T-helper 1 cell treated with Interleukin-12 subunit alpha and Interleukin-12 subunit beta and Interleukin-4 antibody, amounts not matched to agents 30 ng/mL and 1 ng/mL, for 36 hours (primary cell): ENCODE data around the gene PARP3. TPM values are rescaled to one million over a fixed set of nuclear protein-coding genes. Genes with fewer than 3 reads are reported as not detected.
"Not testable (repeated sequence)": the region's sequence is repeated elsewhere in the genome, so short reads cannot be mapped to it uniquely, and the experiment has no call there.

Experiments used
- intact Hi-C: fragments of 100-400 bp; cut with micrococcal nuclease; formaldehyde crosslinking; loops from one replicate; pipeline ENCODE4 v1.15.1; 2024
- total RNA-seq: library from RNA; stranded (reverse); gene quantifications from 2 replicates; pipeline ENCODE4 v1.2.3, GENCODE V29; 2022

PARP3 gene
- total RNA-seq, result 14.0 and 18.8 TPM in 2 replicates

GRCh38 chr3:51941798-51942602 is at the start of gene PARP3, which contains the start of gene RRP9:
PARP3 (plus strand) TSS chr3:51942363; CDS start chr3:51943356, 993 bp downstream.
RRP9 (minus strand) TSS chr3:51941904; CDS start chr3:51941867, 37 bp downstream.
- intact Hi-C loops, result loop anchor here (1.0 to 10.0 kb wide), 18 partner anchors 25 to 1707 kb away; partner anchors contain the start of genes ABHD14B, ACY1, ALAS1 and CISH

DNA sequence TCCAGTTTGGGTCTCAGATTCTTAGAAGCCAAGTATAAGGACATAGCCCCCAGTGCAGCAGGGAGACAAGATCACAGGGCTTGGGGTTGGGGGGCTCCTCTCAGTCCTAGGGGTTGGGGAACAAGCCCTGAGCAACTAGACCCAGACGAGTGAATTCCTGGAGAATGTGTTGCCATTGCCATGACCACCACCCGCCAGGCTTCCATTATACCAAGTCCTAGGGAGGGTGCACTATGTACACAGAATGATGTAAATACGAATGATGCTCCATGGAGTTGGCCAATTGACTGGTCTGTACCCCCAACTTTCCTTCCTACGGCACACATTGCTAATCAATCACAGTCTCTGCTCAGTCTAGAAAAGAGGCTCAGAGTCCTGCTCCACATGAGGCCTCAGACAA is 47.8 kb upstream of the PARP3 start:
- intact Hi-C loops, result no loop called here

GRCh38 chr3:51894939-51895338 is 47.2 kb upstream of the PARP3 start:
- intact Hi-C loops, result no loop called here

GRCh38 chr3:51896607-51897305 is 45.4 kb upstream of the PARP3 start:
- intact Hi-C loops, result no loop called here

- intact Hi-C loops, result no loop called here
Observed at GRCh38 chr3:51897391-51897790, 44.8 kb upstream of the PARP3 start.

DNA sequence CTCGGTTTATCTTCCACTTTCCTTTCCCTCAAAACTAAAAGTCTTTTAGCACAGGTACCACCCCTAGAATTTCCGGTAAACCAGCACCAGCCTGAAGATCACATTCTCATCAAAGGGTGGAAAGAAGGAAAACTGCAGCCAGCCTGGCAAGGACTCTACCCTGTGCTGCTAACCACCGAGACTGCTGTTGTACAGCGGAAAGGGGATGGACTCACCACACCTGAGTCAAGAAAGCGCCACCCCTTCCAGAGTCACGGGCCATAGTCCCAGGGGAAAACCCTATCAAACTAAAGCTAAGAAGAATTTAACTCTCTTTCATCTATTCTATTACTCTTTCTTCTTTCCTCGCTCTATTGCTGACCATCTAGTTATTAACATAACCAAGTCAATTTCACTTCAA is 42.1 kb upstream of the PARP3 start:
- intact Hi-C loops, result not testable (repeated sequence)

DNA sequence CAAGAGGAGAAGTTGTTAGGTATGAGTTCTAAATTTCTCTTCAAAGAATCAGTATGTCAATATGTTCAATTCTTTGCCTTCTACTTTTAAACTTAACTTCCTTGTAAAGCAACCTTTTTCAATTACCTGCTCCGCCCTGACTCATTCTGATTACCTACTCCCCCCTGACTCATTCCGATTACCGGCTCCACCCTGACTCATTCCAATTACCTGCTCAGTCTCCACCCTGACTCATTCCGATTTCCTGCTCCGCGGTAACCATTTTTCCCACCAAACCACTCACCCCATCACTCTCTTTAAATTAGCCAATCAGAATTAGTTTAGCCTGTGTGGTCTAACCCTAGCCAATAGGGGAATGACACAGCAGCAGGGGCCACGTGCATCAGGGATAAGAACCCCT is 39.8 kb upstream of the PARP3 start:
- intact Hi-C loops, result not testable (repeated sequence)

- intact Hi-C loops, result no loop called here
Observed at GRCh38 chr3:51904034-51904823, 37.9 kb upstream of the PARP3 start.

DNA sequence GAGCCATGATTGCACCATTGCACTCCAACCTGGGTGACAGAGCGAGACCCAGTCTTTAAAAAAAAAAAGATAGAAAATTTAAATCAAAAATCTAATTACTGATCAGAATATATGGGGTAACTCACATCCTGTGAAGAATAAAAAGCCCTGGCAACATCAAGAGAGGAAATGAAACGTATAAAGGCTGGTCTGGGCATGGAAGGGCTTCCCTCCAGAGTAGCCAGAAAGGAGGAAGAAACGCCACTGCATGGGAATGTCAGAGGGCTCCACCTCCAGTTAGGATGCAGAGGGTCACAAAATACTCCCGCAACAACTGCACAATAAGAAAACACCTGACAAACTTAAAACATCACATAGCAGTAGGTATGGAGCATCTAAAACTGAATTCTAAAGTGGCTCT is 34.1 kb upstream of the PARP3 start:
- intact Hi-C loops, result no loop called here

GRCh38 chr3:51916418-51916817 is 25.7 kb upstream of the PARP3 start:
- intact Hi-C loops, result no loop called here

DNA sequence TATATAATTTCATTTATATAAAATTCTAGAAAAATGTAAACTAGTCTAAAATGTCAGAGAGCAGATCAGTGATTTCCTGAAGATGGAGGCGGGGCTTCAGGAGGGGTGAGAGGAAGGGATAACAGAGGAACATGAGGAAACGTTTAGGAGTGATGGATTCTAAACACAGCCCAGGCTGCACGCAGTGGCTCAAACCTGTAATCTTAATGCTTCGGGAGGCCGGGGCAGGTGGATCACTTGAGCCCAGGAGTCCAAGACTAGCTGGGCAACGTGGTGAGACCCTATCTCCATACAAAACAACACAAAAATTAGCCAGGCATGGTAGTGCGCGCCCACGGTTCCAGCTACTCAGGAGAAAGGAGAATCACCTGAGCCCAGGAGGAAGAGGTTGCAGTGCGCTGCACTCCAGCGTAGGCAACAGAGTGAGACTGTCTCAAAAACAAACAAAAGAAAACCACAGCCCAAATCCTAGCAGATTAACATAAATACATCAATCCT is 21.0 kb upstream of the PARP3 start:
- intact Hi-C loops, result no loop called here

- intact Hi-C loops, result no loop called here
Observed at GRCh38 chr3:51927061-51927977, 14.8 kb upstream of the PARP3 start.

GRCh38 chr3:51928438-51928837 is 13.7 kb upstream of the PARP3 start:
- intact Hi-C loops, result no loop called here

GRCh38 chr3:51928981-51929380 is 13.2 kb upstream of the PARP3 start:
- intact Hi-C loops, result not testable (repeated sequence)

- intact Hi-C loops, result no loop called here
Observed at GRCh38 chr3:51929420-51930003, 12.7 kb upstream of the PARP3 start.

DNA sequence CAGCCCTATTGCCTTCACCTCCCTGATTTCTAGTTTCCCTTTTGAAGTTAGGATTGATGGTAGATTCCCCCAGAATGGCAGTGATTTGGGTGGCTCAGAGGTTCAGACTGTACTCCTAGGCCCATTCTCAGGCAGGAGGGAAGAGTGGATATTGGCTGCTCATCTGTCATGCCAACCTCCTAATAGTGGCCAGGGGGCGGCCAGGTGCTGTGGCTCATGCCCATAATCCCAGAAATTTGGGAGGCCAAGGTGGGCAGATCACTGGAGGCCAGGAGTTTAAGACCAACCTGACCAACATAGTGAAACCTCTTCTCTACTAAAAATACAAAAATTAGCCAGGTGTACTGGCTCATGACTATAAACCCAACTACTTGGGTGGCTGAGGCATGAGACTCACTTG is 11.7 kb upstream of the PARP3 start:
- intact Hi-C loops, result no loop called here

- intact Hi-C loops, result no loop called here
Observed at GRCh38 chr3:51931756-51932155, 10.4 kb upstream of the PARP3 start.

- intact Hi-C loops, result no loop called here
Observed at GRCh38 chr3:51932471-51933370, 9.4 kb upstream of the PARP3 start.
